OCI-LY3 (cell line): ENCODE measurements around the gene TMEM205.
"Not testable (repeated sequence)": the region's sequence is repeated elsewhere in the genome, so short reads cannot be mapped to it uniquely, and the experiment has no call there.

ENCODE experiments used
- H2AFZ ChIP-seq: fragments of 200-600, 300-600 bp; shearing (Covaris generic); 2 replicates; pipeline ENCODE4 v1.6.0; 2014; ENCODE audit warnings: antibody characterized with exemption, low read depth, low read length
- H3K27ac ChIP-seq: fragments of 200-600, 300-600 bp; sonication (generic); 2 replicates; pipeline ENCODE4 v1.5.1; 2014; ENCODE audit warnings: mild to moderate bottlenecking, low read length, moderate library complexity, mixed read lengths
- H3K27me3 ChIP-seq: fragments of 200-600, 300-600 bp; sonication (generic); 2 replicates; pipeline ENCODE4 v1.6.1; 2014; ENCODE audit warnings: low read depth, low read length, mixed read lengths
- H3K36me3 ChIP-seq: fragments of 200-600, 300-600 bp; sonication (generic); replicated peaks from 2 replicates; pipeline ENCODE3; 2014; ENCODE audit warnings: low read depth, low read length, mixed read lengths
- H3K4me1 ChIP-seq: fragments of 300-600, 200-600 bp; sonication (generic); 2 replicates; pipeline ENCODE4 v1.6.1; 2014; ENCODE audit warnings: low read length, mixed read lengths
- H3K4me2 ChIP-seq: fragments of 200-600, 300-600 bp; sonication (generic); 2 replicates; pipeline ENCODE4 v1.6.1; 2014; ENCODE audit warnings: low read length, mixed read lengths
- H3K4me3 ChIP-seq: fragments of 300-600, 200-600 bp; sonication (generic); 2 replicates; pipeline ENCODE4 v1.5.1; 2014; ENCODE audit warnings: antibody characterized with exemption, mild to moderate bottlenecking, low read length, moderate library complexity
- H3K79me2 ChIP-seq: fragments of 300-600, 200-600 bp; shearing (Covaris generic); 2 replicates; pipeline ENCODE4 v1.6.1; 2014; ENCODE audit warnings: mild to moderate bottlenecking, low read length, mixed read lengths
- H3K9ac ChIP-seq: fragments of 300-600, 200-600 bp; shearing (Covaris generic); 2 replicates; pipeline ENCODE4 v1.6.0; 2014; ENCODE audit warnings: mild to moderate bottlenecking, low read length, moderate library complexity
- H3K9me3 ChIP-seq: fragments of 200-600, 300-600 bp; shearing (Covaris generic); 2 replicates; pipeline ENCODE4 v1.6.1; 2014; ENCODE audit warnings: low read length, mixed read lengths; ENCODE audit not compliant: insufficient read depth
- H4K20me1 ChIP-seq: fragments of 200-600, 300-600 bp; sonication (generic); 2 replicates; pipeline ENCODE4 v1.6.1; 2016; ENCODE audit warnings: low read length, mixed read lengths; ENCODE audit not compliant: insufficient read depth
- CTCF ChIP-seq: fragments of 200-600, 300-600 bp; sonication (generic); IDR thresholded peaks from 2 replicates; pipeline ENCODE4 v1.5.1; 2014; ENCODE audit warnings: antibody characterized with exemption, low read length, low read depth
- EZH2phosphoT487 ChIP-seq: fragments of 200-600 bp; shearing (Covaris generic); IDR thresholded peaks from 2 replicates; pipeline ENCODE4 v1.6.1; 2018; ENCODE audit warnings: antibody characterized with exemption, mixed run types, low read depth

Gene TMEM205

GRCh38 chr19:11323601-11324078, 22.4 kb downstream of the TMEM205 start:
- Histone ChIP-seq H3K9ac (no peak overlapping the region), H4K20me1 (no peaks in the 10 kb centered on the region), H3K79me2 (no peaks in the 10 kb centered on the region), H3K27me3 (no peaks in the 10 kb centered on the region), H3K9me3 (no peaks in the 10 kb centered on the region), H3K4me2 (peak overlapping the region; percentile 30), H3K27ac (no peak overlapping the region), H2AFZ (no peak overlapping the region), H3K36me3 (no peaks in the 10 kb centered on the region), H3K4me3 (no peak overlapping the region), H3K4me1 (peaks cover 29% of the 10 kb centered on the region)
- TF ChIP-seq EZH2phosphoT487 (no peak), CTCF (no peak)

- H3K9me3 ChIP-seq, result no peaks in the 10 kb centered on the region
- no peaks in the 10 kb centered on the region for H3K79me2 ChIP-seq
- no peak overlapping the region for H3K9ac ChIP-seq
- H2AFZ ChIP-seq, result no peak overlapping the region
- H3K27me3 ChIP-seq, result no peaks in the 10 kb centered on the region
- no peaks in the 10 kb centered on the region for H4K20me1 ChIP-seq
- no peak overlapping the region for H3K27ac ChIP-seq
- peaks cover 29% of the 10 kb centered on the region for H3K4me1 ChIP-seq
- H3K4me2 ChIP-seq, result peak overlapping the region; percentile 28
- no peak overlapping the region for H3K4me3 ChIP-seq
- H3K36me3 ChIP-seq, result no peaks in the 10 kb centered on the region
- TF ChIP-seq CTCF (no peak), EZH2phosphoT487 (no peak)
These were observed 23.6 kb downstream of the TMEM205 start for GRCh38 chr19:11322269-11323024.

GRCh38 chr19:11321191-11322126, 24.6 kb downstream of the TMEM205 start:
- H3K36me3 ChIP-seq, result no peaks in the 10 kb centered on the region
- H3K4me2 ChIP-seq, result peak overlapping the region; percentile 28; the same call in 1 of the 2 replicates
- TF ChIP-seq CTCF, result peak; percentile 30; the same call in 1 of the 2 replicates
- no peak for TF ChIP-seq EZH2phosphoT487
- no peak overlapping the region for H3K4me3 ChIP-seq
- no peak overlapping the region for H3K27ac ChIP-seq
- no peaks in the 10 kb centered on the region for H3K79me2 ChIP-seq
- no peak overlapping the region for H2AFZ ChIP-seq
- no peak overlapping the region for H3K9ac ChIP-seq
- no peaks in the 10 kb centered on the region for H3K27me3 ChIP-seq
- H3K9me3 ChIP-seq, result no peaks in the 10 kb centered on the region
- H4K20me1 ChIP-seq, result no peaks in the 10 kb centered on the region
- H3K4me1 ChIP-seq, result peaks cover 29% of the 10 kb centered on the region

GRCh38 chr19:11320278-11320995, 25.6 kb downstream of the TMEM205 start:
- H3K27me3 ChIP-seq, H3K4me3 ChIP-seq, H3K4me2 ChIP-seq, H3K79me2 ChIP-seq, H3K36me3 ChIP-seq, H2AFZ ChIP-seq, H4K20me1 ChIP-seq, H3K27ac ChIP-seq, H3K9ac ChIP-seq, H3K9me3 ChIP-seq: not testable (repeated sequence)
- peaks cover 29% of the 10 kb centered on the region for H3K4me1 ChIP-seq
